Osteocyte (in vitro differentiated cells): ENCODE data around the gene FOXK2. TPM values are rescaled to one million over a fixed set of nuclear protein-coding genes. Genes with fewer than 3 reads are reported as not detected.
"Not testable (repeated sequence)": the region's sequence is repeated elsewhere in the genome, so short reads cannot be mapped to it uniquely, and the experiment has no call there.

Source experiments
- DNase-seq: peaks from one replicate; pipeline ENCODE4 v3.0.0; 2021; ENCODE audit warnings: mixed read lengths; ENCODE audit not compliant: unreplicated experiment; ENCODE audit errors: extremely low spot score
- H3K27ac Mint-ChIP-seq: one replicate; pipeline ENCODE4 v1.8.0; 2021; ENCODE audit warnings: mild to moderate bottlenecking, mixed read lengths; ENCODE audit not compliant: unreplicated experiment
- H3K27me3 Mint-ChIP-seq: one replicate; pipeline ENCODE4 v1.8.0; 2021; ENCODE audit warnings: mixed read lengths; ENCODE audit not compliant: unreplicated experiment
- H3K36me3 Mint-ChIP-seq: one replicate; pipeline ENCODE4 v1.8.0; 2021; ENCODE audit warnings: mixed read lengths; ENCODE audit not compliant: unreplicated experiment
- H3K4me1 Mint-ChIP-seq: one replicate; pipeline ENCODE4 v1.8.0; 2021; ENCODE audit warnings: mixed read lengths; ENCODE audit not compliant: unreplicated experiment
- H3K4me3 Mint-ChIP-seq: one replicate; pipeline ENCODE4 v1.8.0; 2021; ENCODE audit warnings: mild to moderate bottlenecking, moderate library complexity, mixed read lengths; ENCODE audit not compliant: unreplicated experiment
- H3K9me3 Mint-ChIP-seq: one replicate; pipeline ENCODE4 v1.8.0; 2021; ENCODE audit warnings: mixed read lengths; ENCODE audit not compliant: unreplicated experiment
- CTCF ChIP-seq: fragments of 200-600 bp; sonication (generic); IDR thresholded peaks from 2 replicates; pipeline ENCODE4 v1.5.0; 2021; ENCODE audit warnings: antibody characterized with exemption, mild to moderate bottlenecking, moderate library complexity
- total RNA-seq: library from RNA; stranded (reverse); gene quantifications from 2 replicates; pipeline ENCODE4 v1.2.1, GENCODE V29; 2021

The FOXK2 gene
- total RNA-seq, 1 donor from 2014 or later, result 65.1 TPM

- no peak overlapping the region for H3K4me3 Mint-ChIP-seq
- H3K27ac Mint-ChIP-seq, result no peak overlapping the region
- H3K27me3 Mint-ChIP-seq, result no peaks in the 10 kb centered on the region
- peaks cover 19% of the 10 kb centered on the region for H3K36me3 Mint-ChIP-seq
- no peaks in the 10 kb centered on the region for H3K9me3 Mint-ChIP-seq
- no peak for DNase-seq
- no peak for TF ChIP-seq CTCF
- no peaks in the 10 kb centered on the region for H3K4me1 Mint-ChIP-seq
Observed at GRCh38 chr17:82577300-82577699, 57.8 kb downstream of the FOXK2 start.

- H3K27ac Mint-ChIP-seq, H3K4me3 Mint-ChIP-seq, H3K4me1 Mint-ChIP-seq, H3K27me3 Mint-ChIP-seq, H3K9me3 Mint-ChIP-seq, DNase-seq: not testable (repeated sequence)
- H3K36me3 Mint-ChIP-seq, result peaks cover 17% of the 10 kb centered on the region
Observed at GRCh38 chr17:82579969-82580368, 60.4 kb downstream of the FOXK2 start.

DNA sequence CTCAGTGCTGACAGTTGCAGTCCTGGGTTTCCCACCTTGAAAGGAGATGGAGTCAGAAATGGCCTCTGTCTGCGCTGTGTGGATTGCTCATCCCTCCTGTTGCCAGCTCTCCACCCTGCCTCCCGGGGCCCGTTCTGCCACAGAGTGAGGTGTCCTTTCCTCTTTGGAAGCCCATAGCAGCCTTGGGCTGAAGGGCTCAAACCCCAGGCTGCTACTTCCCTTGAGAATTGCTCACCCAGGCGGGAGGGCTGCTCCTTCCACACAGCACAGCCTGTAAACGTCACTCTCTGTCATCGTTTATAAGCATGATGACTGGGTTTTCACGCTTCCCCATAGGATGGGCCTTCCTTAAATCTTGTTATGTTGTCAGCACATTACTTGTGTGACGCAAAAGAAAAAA is 62.7 kb downstream of the FOXK2 start:
- no peak for DNase-seq
- Mint-ChIP-seq H3K27me3 (no peaks in the 10 kb centered on the region), H3K9me3 (no peaks in the 10 kb centered on the region), H3K36me3 (peaks cover 26% of the 10 kb centered on the region), H3K4me1 (no peaks in the 10 kb centered on the region), H3K27ac (no peak overlapping the region), H3K4me3 (no peak overlapping the region)
- no peak for TF ChIP-seq CTCF

DNA sequence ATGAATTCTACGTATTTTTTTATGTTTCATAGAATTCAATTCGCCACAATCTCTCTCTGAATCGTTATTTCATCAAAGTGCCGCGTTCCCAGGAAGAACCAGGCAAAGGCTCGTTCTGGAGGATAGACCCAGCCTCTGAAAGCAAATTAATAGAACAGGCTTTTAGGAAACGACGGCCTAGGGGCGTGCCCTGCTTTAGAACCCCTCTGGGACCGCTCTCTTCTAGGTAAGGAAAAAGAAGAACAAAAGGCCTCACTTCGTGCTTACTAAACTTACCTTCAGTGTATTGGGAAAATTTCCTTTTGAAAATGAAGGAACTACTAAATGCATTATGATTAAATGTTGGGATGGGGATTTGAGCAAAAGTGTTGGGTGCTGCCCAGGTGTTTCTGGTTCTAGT is 63.2 kb downstream of the FOXK2 start:
- no peaks in the 10 kb centered on the region for H3K9me3 Mint-ChIP-seq
- TF ChIP-seq CTCF, result no peak
- H3K4me1 Mint-ChIP-seq, result no peaks in the 10 kb centered on the region
- H3K27me3 Mint-ChIP-seq, result no peaks in the 10 kb centered on the region
- peaks cover 30% of the 10 kb centered on the region for H3K36me3 Mint-ChIP-seq
- H3K27ac Mint-ChIP-seq, result no peak overlapping the region
- DNase-seq, result no peak
- H3K4me3 Mint-ChIP-seq, result no peak overlapping the region

GRCh38 chr17:82583720-82584234 is 64.2 kb downstream of the FOXK2 start:
- TF ChIP-seq CTCF, result no peak
- Mint-ChIP-seq H3K27ac (no peak overlapping the region), H3K4me3 (no peak overlapping the region), H3K27me3 (no peaks in the 10 kb centered on the region), H3K36me3 (peaks cover 32% of the 10 kb centered on the region), H3K9me3 (no peaks in the 10 kb centered on the region), H3K4me1 (no peaks in the 10 kb centered on the region)
- no peak for DNase-seq

- not testable (repeated sequence) for H3K27me3 Mint-ChIP-seq, H3K4me1 Mint-ChIP-seq, H3K9me3 Mint-ChIP-seq, H3K4me3 Mint-ChIP-seq, DNase-seq, H3K27ac Mint-ChIP-seq
- H3K36me3 Mint-ChIP-seq, result peaks cover 32% of the 10 kb centered on the region
Observed at GRCh38 chr17:82585935-82586575, 66.5 kb downstream of the FOXK2 start.
